Ammon's horn (tissue), 1 donor: ENCODE measurements around the gene MYB.
A peak's percentile ranks its signal among the peaks of the same experiment; 100 is the strongest.
"Not testable (repeated sequence)": the region's sequence is repeated elsewhere in the genome, so short reads cannot be mapped to it uniquely, and the experiment has no call there.

Experiments used
- DNase-seq: peaks from one replicate; pipeline ENCODE4 v3.0.0-alpha.2; 2016; ENCODE audit warnings: low spot score

MYB gene

DNA sequence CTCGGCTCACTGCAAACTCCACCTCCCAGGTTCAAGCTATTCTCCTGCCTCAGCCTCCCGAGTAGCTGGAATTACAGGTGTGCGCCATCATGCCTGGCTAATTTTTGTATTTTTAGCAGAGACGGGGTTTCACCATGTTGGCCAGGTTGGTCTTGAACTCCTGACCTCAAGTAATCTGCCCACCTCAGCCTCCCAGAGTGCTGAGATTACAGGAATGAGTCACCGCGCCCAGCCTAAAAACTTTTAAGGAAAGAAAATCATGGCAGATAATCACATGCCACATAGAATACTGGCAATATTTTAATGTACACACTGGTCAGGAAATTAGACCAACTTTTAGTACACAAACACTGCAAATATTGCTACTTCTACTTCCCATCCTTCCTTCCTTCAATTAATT is 16.7 kb upstream of the MYB start:
- DNase-seq, result not testable (repeated sequence)

DNA sequence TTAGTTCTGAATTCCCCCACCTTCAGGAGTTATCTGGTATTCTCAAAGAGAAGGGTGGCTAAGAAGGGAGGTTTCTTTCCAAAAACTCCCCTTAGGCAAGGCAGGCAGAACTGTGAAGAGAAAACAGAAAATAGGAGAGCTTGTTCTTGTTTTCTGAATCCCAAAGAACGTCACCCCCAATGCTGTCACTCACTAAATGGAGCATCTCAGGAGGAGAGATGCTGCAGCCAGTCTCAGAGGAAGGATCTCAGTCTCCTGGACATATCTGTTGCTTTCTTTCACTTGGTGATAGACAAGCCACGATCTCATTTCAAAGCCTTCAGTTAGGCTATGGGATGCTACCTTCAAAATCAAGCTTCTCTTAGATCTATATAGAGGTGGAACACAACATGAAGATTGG is 16.1 kb upstream of the MYB start:
- DNase-seq, result no peak

DNA sequence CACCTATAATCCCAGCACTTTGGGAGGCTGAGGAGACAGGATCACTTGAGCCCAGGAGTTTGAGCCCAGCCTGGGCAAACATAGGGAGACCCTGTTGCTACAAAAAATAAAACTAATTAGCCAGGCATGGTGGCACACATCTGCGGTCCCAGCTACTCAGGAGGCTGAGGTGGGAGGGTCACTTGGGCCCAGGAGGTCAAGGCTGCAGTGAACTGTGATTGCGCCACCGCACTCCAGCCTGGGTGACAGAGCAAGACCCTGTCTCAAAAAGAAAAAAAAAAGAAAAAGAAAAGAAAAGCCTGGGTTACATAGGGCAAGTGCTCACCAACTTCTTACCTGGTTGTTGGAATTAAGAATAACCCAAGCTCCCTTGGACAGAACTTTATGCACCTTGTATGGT is 14.6 kb upstream of the MYB start:
- DNase-seq, result no peak

DNA sequence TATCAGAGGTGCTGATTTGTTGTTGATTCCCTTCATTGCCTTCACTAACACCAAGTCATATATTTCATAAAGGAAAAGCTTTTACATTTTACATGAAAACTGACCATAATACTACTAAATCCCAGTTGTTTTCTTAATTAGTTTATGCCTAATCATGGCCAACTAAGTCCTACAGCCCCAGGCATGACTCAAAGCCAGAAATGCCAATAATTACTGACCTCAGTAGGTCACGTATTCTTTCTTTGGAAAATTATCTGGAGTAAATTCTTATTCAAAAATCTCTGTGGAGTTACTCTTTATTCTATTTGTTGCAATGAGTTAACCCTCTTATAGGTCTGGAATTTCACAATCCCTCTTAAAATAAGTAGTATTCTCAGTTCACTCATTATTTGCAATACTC is 13.5 kb upstream of the MYB start:
- DNase-seq, result no peak

DNA sequence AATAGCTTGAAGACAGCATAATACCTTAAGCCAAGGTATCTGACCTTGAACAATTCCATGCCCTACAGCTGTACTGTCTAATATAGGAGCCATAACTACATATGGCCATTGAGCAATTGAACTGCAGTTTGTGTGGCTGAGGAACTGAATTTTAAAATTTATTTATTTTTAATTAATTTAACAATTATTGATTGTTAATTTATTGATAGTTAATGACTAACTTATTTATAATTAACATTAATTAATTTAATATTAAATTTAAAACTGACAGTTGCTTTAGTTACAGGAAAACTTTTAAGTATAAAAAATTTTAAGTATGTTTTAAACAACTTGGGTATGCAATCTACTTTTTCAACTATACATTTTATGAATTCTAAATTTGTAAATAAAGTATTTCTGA is 12.3 kb upstream of the MYB start:
- DNase-seq, result no peak

DNA sequence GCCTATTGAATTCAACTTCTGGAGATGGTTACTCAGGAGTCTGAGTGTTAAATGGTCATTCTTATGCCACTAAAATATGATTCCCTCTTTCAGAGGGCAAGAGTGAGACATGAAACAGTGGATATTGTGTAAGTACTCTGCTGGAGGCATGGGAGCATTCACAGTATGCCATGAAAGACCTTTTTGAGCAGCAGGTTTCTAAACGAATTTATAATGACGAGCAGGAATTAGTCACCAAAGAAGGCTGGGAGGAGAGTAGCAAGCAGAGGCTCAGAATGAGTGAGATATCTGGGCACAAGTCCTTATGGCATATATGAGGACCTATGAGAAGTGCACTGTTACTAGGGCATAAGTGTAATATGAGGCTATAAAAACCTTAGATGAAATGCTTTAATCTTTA is 10.9 kb upstream of the MYB start:
- DNase-seq, result no peak

DNA sequence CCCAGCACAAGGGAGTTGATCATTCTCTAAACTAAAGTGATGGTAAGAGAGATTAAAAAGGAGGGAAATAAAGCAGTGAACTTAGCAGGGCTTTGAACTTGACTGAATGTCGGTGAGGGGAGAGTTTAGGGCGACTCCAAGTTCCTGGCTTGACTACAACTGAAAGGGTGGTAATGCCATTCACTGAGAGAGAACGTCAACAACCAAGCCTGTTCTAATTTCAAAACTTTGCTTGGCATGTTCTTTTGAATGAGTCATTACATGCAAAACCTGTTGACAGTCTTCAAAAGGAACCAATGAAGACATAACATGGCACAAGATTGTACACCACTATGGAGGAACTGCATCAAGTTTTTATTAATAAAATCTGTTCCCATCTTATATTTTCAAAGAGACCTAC is 10.3 kb upstream of the MYB start:
- no peak for DNase-seq

DNA sequence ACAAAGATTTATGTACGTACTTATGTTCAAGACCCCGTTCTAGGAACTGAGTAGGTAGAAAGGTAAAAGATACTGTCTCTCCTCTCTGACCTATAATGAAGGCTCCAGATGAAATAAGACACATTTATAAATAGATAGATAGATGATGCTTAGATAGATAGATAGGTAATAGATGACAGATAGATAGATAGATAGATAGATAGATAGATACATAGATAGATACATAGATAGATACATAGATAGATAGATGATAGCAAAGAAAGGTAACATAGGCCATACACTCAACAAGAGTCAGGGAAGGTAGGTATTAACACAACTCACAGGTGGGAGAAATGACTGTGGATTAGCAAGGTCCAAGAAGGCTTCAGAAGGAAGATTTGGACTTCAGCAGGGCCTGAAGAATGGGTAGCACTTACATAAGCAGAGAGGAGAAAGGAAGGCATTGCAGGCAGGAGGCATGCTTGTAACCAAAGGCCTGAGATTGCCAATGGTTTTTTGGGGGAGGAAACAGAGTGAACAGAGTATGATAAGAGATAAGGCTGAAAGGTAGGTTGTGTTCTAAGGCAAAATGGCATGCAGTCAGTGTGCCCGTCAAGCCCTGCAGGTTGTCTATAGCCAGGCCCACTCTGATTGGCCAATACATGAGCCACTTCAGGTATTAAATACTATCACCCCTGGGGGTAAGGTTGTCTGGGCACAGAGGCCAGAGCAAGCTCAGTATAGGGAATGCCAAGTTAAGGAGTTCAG is 7.7 kb upstream of the MYB start:
- no peak for DNase-seq

DNA sequence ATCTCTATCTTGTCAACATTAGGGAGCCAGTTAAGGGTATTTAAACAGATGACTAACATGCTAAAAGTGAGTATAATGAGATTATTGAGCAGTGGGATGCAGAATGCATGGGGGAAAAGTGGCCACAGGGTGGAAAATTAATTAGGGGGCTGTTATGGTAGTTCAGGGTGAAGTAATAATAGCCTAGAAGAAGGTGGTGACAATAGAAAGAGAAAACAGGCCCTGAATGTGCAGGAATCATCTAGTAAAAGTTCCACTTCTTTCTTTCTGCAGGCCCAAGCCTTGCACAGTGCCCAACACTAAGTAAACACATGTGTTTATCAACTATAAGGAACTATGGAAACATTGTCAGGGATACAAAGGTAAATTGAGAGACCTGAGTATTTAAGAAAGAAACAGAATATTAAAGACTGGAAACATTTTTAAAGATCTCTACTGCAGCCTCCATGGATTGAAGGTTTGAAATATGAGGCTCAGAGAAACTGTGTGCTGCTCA is 7.1 kb upstream of the MYB start:
- DNase-seq, result no peak

DNA sequence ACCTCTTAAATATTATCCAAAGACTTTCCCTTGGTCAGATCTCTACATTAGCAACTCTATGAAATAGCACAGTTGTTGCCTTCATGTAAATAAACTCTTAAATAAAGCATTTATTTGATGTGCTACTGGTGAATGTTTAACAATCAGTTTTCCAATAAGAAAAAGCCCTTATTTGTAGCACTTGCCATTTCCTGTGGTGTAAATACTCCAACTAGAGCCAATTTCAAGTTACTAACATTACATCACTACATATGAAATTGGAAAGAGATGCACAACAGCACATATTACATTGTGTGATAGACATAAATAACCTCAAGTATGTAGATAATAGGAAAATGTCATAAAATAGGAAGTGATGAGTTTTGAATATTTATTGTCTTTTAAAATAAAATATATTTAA is 5.0 kb upstream of the MYB start:
- DNase-seq, result no peak

DNA sequence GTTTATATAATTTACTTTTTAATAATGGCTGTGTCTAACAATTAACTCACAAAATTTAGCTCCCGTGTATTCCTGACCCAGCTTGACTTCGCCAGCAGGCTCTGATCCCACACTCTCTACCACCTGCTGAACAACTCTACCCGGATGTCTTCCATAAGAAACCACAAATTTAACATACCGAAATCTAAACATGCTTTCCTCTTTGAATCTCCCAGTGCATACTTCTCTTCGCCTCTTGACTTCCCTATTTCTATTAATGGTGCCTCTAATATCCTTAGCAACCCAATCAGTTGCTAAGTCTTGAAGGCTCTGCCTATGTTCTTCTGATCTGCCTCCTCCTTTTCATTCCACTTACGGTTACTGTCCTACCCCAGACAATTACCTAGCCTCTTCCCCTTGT is 4.6 kb upstream of the MYB start:
- no peak for DNase-seq

- no peak for DNase-seq
Measured at GRCh38 chr6:135179372-135179771, 1.7 kb upstream of the MYB start.

GRCh38 chr6:135179920-135180541 is 1.1 kb upstream of the MYB start:
- DNase-seq, result no peak

DNA sequence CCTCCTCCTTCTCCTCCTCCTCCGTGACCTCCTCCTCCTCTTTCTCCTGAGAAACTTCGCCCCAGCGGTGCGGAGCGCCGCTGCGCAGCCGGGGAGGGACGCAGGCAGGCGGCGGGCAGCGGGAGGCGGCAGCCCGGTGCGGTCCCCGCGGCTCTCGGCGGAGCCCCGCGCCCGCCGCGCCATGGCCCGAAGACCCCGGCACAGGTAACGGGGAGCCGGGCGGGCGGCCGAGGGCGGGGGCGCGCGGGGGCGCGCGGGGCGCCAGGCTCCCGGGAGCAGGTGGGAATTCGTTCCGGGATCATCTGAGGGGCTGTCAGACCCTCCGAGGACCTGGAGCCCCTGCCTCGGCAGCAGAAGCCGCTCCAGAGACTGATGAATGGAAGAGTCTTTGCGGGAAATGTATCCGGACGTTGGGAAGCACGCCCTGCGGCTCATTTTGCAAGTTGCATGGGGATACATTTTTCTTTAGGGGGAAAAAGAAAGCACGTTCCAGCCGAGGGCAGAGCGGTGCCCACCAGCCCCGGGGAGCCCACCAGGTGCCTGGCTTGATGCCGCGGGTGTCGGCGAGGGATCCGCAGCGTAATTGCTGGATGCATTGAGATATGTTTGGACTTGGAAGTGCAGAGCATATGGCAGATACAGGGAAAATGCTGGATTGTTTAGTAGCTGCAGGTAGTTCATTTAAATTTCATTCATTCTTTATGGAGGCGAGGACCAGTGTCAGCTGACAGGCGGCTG is 394 bp downstream of the MYB start:
- DNase-seq, result no peak

DNA sequence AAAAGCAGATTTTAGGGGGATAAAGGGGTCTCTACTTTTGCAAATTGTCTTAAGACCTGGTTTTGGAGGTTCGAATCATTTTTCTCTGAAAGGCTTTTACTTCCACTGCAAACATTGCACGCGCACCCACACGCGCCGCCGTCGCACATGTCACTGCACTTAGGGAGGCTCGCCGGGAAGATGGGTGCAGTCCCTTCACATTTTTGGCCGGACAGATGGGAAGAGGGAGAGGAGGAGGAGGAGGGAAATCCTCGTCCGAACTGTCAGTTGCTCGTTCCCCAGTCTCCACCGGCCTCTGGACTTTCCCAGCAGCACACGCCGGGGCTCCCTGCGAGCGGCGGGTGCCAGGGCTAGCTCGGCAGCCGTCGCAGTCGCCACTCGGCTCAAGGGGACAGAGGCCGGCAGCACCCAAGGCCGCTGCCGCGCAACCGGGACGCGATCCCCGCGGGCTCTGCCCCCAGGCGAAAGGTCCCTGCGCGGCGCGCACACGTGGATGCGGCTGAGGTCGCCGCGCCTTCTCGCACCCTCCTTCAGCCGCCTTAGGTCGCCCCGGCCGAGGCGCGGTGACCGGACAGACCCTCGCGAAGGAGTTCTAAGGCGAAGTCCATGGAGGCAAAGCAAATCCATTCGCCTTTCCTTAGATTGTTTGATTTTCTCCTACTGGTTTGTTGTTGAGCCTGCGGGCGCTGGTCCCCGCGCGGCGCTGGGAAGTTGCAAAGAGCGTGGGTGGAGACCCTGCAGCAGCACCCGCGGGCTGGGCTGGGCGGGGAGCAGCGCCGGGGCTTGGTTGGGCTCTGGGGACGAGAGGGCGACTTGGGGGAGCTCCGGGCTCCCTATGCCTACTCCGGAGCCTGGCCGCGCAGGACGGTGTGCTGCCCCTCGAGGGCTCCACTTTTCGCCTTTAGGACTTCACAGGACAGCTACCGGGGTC is 1.2 kb downstream of the MYB start:
- peak; percentile 32 for DNase-seq

DNA sequence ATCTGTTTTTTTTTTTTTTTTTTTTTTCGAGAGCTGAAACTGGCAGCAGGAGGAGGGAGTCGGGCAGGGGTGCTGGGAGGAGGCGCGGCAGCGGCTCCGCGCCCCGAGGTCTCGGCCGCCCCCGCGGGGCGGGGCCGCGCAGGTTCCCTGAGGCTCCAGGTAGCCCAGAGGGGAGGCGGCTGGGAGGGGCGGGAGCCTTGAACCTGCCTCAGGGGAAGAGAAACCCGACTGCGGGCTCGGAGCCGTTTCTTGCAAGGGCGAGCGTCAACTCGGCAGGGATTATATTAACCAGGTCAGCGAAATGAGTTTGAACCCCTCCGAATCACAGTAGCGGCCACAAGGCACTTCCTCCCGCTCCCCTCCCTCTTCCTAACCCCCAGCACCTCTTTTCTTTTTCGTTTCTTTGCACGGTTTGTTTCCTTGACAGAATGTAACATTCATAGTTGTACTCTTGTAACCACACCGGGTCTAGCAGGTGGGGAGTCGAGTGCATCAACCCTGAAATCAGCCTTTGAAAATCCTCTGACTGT is 2.0 kb downstream of the MYB start:
- DNase-seq, result no peak

DNA sequence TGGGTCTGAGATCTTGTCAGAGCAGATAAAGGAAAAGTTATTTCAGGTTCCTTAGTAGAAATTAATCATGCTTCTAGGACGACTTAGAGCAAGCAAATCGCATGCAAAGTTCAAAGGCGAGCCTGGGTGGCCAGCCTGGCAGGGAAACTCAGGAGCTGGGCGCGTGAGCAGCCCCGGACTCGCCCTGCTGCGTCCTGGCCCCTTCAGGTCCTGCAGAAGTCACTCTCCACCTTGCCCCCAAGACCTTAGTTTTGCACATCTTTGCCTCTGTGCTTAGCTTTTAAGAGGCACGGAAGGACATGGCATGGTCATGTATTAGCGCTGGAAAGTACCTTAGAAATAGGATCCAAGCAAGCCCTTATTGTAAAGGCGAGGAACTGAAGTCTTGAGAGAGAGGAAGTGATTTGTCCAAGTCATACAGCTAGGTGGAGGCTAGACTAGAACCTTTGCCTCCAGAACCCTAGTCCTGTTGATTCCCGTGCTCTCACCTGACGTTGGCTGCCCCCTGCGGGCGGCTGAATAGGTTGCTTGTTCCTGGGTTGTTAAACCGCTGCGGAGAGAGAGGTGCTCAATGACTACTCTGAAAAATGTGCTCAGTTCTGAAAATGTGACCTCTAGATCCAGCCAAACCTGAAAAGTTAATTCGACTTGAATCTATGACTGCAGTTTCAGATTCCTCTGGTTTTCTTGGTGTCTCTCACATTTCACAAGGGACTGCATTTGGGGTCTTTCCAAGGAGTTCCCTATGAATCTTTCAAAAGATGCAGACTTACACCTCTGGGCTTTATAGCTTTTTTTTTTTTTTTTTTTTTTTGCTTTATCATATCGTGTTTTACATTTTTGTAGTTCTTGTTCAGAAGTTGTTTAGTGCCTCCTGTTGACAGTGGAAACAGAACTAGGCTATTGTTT is 2.7 kb downstream of the MYB start:
- peak; percentile 12 for DNase-seq

DNA sequence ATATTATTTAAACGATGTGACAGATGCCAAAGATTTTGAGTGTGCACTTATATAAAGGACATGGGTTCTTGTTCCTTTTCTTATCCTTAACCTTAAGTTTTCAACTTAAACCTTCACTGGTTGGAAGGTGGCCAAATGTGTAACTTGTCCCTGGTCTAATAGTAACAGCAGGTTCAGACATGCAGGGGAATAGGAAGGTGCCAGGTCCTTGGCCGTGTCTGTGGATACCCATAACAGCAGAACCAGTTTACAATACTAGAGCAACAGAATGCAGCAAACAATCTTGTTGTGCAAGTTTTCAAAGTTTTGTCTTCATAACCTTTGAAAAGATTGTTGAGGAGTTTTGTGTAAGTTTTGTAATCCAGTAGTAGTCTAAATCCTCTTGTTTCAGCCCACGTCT is 4.4 kb downstream of the MYB start:
- no peak for DNase-seq

DNA sequence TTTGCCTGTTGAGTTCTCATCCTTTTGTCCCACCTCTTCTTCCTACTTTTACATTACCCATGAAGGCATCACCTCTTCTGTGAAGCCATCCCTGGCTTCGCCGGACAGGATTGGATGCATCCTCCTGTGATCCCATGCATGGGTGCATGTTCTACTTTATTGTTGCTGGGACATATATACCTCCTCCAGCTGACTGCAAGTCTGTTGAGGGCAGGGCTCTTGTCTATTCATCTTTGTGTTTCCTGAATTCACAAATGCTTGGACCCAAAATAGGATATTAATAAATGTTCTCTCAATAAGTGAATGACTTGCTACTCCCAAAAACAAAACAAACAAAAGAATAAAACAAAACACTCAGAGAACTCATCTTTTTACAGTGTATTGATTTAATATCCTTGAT is 5.1 kb downstream of the MYB start:
- no peak for DNase-seq

DNA sequence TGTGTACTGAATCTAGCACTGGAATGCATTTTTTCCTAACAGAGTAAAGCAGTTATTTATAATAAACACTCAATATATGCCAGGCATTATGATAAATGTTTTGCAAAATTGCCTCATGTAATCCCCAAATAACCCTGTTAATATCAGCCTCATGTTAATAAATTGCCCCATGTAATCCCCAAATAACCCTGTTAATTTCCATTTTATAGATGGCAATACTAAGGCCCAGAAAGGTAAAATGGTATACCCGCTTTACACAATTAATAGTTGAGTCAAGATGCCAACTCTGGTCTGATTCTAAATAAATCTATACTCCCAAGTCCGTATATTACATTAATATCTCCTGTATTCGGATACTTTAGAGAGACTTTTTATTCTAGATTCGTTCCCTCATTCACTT is 6.3 kb downstream of the MYB start:
- no peak for DNase-seq

DNA sequence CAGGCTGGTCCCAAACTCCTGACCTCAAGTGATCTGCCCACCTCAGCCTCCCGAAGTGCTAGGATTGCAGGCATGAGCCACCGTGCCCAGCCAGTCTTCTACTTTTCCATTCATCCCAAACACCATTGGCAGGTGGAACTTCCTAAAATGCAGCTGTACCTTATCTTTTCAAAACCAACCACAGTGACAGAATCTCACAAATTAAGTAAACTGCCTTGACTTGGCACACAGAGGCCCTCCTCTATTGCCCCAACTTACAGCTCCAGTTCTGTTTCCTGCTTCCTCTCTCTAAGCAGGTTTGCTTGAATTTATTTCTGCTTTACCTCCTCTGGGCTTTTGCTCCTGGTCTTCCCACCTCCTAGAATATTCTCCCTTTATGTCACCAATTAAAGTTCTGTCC is 7.6 kb downstream of the MYB start:
- no peak for DNase-seq
